GM12878 (cell line): ENCODE results near the gene SMPD3. TPM values are rescaled to one million over a fixed set of nuclear protein-coding genes. Genes with fewer than 3 reads are reported as not detected.

ENCODE experiments used
- ATAC-seq: fragments of 200-7000 bp; cut with Tn5 transposase; 3 replicates; pipeline ENCODE4 v1.9.1; 2020; ENCODE audit warnings: mild to moderate bottlenecking, moderate library complexity
- BruUV-seq: library from RNA; stranded (reverse); fragments of 400-500 nt; replicated peaks from 2 replicates; lab custom pipeline; 2021; lab: Mats Ljungman, UMichigan
- CTCF ChIA-PET: fragments of 300-600 bp; sonication (Branson Sonifier 250); formaldehyde crosslinking; extraction: SDS; loops from one replicate; lab custom pipeline; 2021; ENCODE audit warnings: inconsistent platforms; lab: Yijun Ruan, JAX
- POLR2A ChIA-PET: fragments of 350-600 bp; formaldehyde crosslinking; extraction: SDS; loops from one replicate; lab custom pipeline; 2021; ENCODE audit warnings: inconsistent platforms; lab: Charles Lee
- RAD21 ChIA-PET: fragments of 300-600 bp; sonication (Branson Sonifier 250); formaldehyde crosslinking; loops from one replicate; lab custom pipeline; 2023; ENCODE audit warnings: antibody characterized with exemption; ENCODE audit not compliant: unreplicated experiment; lab: Charles Lee
- SMC1A ChIA-PET: fragments of 300-600 bp; sonication (Branson Sonifier 250); formaldehyde crosslinking; loops from one replicate; lab custom pipeline; 2023; ENCODE audit not compliant: unreplicated experiment, uncharacterized antibody; lab: Charles Lee
- DNase-seq: peaks from one replicate; pipeline ENCODE4 v3.0.0-alpha.2; 2011; ENCODE audit warnings: low read depth, low spot score
- FAIRE-seq: peaks from 3 replicates; lab custom pipeline; 2011; peaks lifted over from hg19 to GRCh38; lab: Jason Lieb, UNC
- H2AFZ ChIP-seq: 2 replicates; pipeline ENCODE4 v1.6.0; 2011; ENCODE audit warnings: low read depth, low read length, control low read depth; ENCODE audit not compliant: control insufficient read depth
- H3K27ac ChIP-seq: 2 replicates; pipeline ENCODE4 v1.5.1; 2011; ENCODE audit warnings: control low read depth; ENCODE audit not compliant: control insufficient read depth, insufficient read depth
- H3K27me3 ChIP-seq, 2 experiments: replicated peaks in 1 of 2; 2 replicates each; pipeline versions ENCODE4 v1.6.0 to v1.6.1; 2011; ENCODE audit warnings: low read length in 1 of 2; ENCODE audit not compliant: control insufficient read depth in 2 of 2, insufficient read depth in 2 of 2
- H3K36me3 ChIP-seq, 2 experiments: 2 replicates each; pipeline ENCODE4 v1.5.1; 2011; ENCODE audit warnings: low read length in 1 of 2; ENCODE audit not compliant: control insufficient read depth in 2 of 2, insufficient read depth in 2 of 2
- H3K4me1 ChIP-seq: 2 replicates; pipeline ENCODE4 v1.6.1; 2011; ENCODE audit warnings: mild to moderate bottlenecking, low read length, moderate library complexity, mixed read lengths; ENCODE audit not compliant: control insufficient read depth, insufficient read depth
- H3K4me2 ChIP-seq: 2 replicates; pipeline ENCODE4 v1.6.0; 2011; ENCODE audit warnings: control low read depth; ENCODE audit not compliant: control insufficient read depth, insufficient read depth
- H3K4me3 ChIP-seq: fragments of 200-600 bp; sonication (generic); 2 replicates; pipeline ENCODE4 v1.5.1; 2016
- H3K79me2 ChIP-seq: 2 replicates; pipeline ENCODE4 v1.6.0; 2011; ENCODE audit warnings: low read length; ENCODE audit not compliant: control insufficient read depth, insufficient read depth
- H3K9ac ChIP-seq: 2 replicates; pipeline ENCODE4 v1.8.0; 2011; ENCODE audit warnings: low read length, control low read depth, mixed read lengths; ENCODE audit not compliant: control insufficient read depth, insufficient read depth
- H3K9me3 ChIP-seq: replicated peaks from 3 replicates; pipeline ENCODE4 v1.5.1; 2011; ENCODE audit warnings: mild to moderate bottlenecking, low read length; ENCODE audit not compliant: control insufficient read depth, insufficient read depth
- H4K20me1 ChIP-seq: 2 replicates; pipeline ENCODE4 v1.6.0; 2011; ENCODE audit not compliant: control insufficient read depth, insufficient read depth
- BACH1 ChIP-seq: fragments of 450-650 bp; IDR thresholded peaks from 2 replicates; pipeline ENCODE4 v1.6.1; 2017; ENCODE audit warnings: mild to moderate bottlenecking, borderline replicate concordance
- BMI1 ChIP-seq: fragments of 450-650 bp; IDR thresholded peaks from 2 replicates; pipeline ENCODE4 v1.6.1; 2016; ENCODE audit warnings: mild to moderate bottlenecking, moderate library complexity, borderline replicate concordance
- CBFB ChIP-seq: IDR thresholded peaks from 2 replicates; pipeline ENCODE4 v1.6.1; 2016; ENCODE audit warnings: antibody characterized with exemption, low read depth
- EP300 ChIP-seq, 2 experiments: fragments of 150-350 bp in 1 of 2; IDR thresholded peaks; 2 replicates each; pipeline ENCODE4 v1.6.1; 2011 to 2012; ENCODE audit warnings: low read depth in 2 of 2, low read length in 2 of 2, borderline replicate concordance in 1 of 2, improper control_type of control experiment in 1 of 2, inconsistent platforms in 1 of 2; ENCODE audit not compliant: control insufficient read depth in 1 of 2
- ETV6 ChIP-seq, 2 experiments: fragments of 450-650 bp in 1 of 2; IDR thresholded peaks in 1 of 2; conservative IDR thresholded peaks in 1 of 2; 2 replicates each; pipeline ENCODE4 v1.6.1; 2014; ENCODE audit warnings: antibody characterized with exemption in 1 of 2, borderline replicate concordance in 1 of 2, low read depth in 1 of 2, mild to moderate bottlenecking in 1 of 2, moderate library complexity in 1 of 2
- IRF4 ChIP-seq: IDR thresholded peaks from 2 replicates; pipeline ENCODE4 v1.6.1; 2011; ENCODE audit warnings: low read depth, low read length
- NFYA ChIP-seq: IDR thresholded peaks from 2 replicates; pipeline ENCODE4 v1.6.1; 2011; ENCODE audit warnings: low read depth, mild to moderate bottlenecking, low read length, improper control_type of control experiment, borderline replicate concordance
- POLR2AphosphoS2 ChIP-seq: IDR thresholded peaks from 2 replicates; pipeline ENCODE4 v1.6.1; 2011; ENCODE audit warnings: low read depth, mild to moderate bottlenecking, low read length, improper control_type of control experiment, moderate library complexity
- POLR2AphosphoS5 ChIP-seq: IDR thresholded peaks from 2 replicates; pipeline ENCODE4 v1.6.1; 2011; ENCODE audit warnings: mild to moderate bottlenecking, low read length, inconsistent platforms
- RAD21 ChIP-seq: IDR thresholded peaks from 2 replicates; pipeline ENCODE4 v1.6.1; 2011; ENCODE audit warnings: mild to moderate bottlenecking, low read depth, low read length, moderate library complexity; ENCODE audit not compliant: insufficient read depth
- SMARCA5 ChIP-seq: fragments of 450-650 bp; IDR thresholded peaks from 2 replicates; pipeline ENCODE4 v1.6.1; 2017; ENCODE audit warnings: mild to moderate bottlenecking
- YBX1 ChIP-seq: fragments of 450-650 bp; IDR thresholded peaks from 2 replicates; pipeline ENCODE4 v1.6.1; 2016; ENCODE audit warnings: antibody characterized with exemption
- WGBS: methylation state at CpG from one replicate; pipeline ENCODE4 v1.1.6; 2016; ENCODE audit warnings: low lambda C conversion rate; ENCODE audit not compliant: insufficient replicate concordance, insufficient coverage; ENCODE audit errors: missing lambda C conversion rate; 5-methylcytosine and 5-hydroxymethylcytosine counted together
- in situ Hi-C: fragments of 300-500 bp; cut with MboI; formaldehyde crosslinking; loops from 9 replicates; pipeline ENCODE4 v1.14.3; 2018; ENCODE audit warnings: mixed read lengths
- intact Hi-C: fragments of 100-400 bp; cut with micrococcal nuclease; formaldehyde crosslinking; loops from one replicate; pipeline ENCODE4 v1.14.2; 2022; ENCODE audit not compliant: unreplicated experiment
- polyA plus RNA-seq, 11 experiments: library from polyadenylated mRNA; depleted of rRNA in 4 of 11; unstranded in 6 of 11; stranded (reverse) in 5 of 11; fragments of >200 nt; fragmentation: Nextera tagmentation in 4 of 11; fragmentation: Illumina TruSeq in 1 of 11; extraction: Ambion mirVana in 4 of 11; extraction: Trizol in 1 of 11; gene quantifications; 1 replicate in 1 of 11; 2 replicates in 10 of 11; pipeline versions ENCODE4 v1.2.1 to v1.2.3, GENCODE V29; 2011 to 2016; ENCODE audit warnings: inconsistent platforms in 2 of 11, missing spikeins in 2 of 11, low read depth in 1 of 11
- total RNA-seq, 4 experiments: library from RNA; depleted of rRNA in 3 of 4; stranded (reverse); fragments of >200 nt in 3 of 4; fragmentation: Illumina TruSeq in 1 of 4; extraction: Trizol in 1 of 4; gene quantifications; 2 replicates each; pipeline versions ENCODE4 v1.2.1 to v1.2.3, GENCODE V29; 2013 to 2021

SMPD3 gene
- total and polyA plus RNA-seq, 10 of the 15 experiments (the other 5 are each of a cell fraction or from before 2014, with no cell fraction given): 0.04 to 2.0 (median 1.2) TPM

DNA sequence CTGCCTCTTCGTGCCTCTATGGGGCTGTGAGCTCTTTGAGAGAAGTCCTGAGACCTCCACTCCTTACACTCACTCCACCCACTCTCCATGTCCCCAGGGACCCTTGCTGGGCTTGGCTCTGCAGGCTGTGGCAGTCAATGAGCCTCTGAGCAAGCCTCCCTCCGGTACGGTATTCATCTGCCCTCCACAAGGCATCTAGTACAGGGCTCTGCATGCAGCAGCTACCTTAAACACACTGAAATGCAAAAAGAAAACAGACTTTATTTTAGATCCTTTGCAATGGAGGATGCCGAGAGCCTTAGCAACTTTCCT is 38.9 kb upstream of the SMPD3 start:
- H3K4me1 ChIP-seq: peaks cover 13% of the 10 kb centered on the region
- ChIA-PET RAD21 (interaction anchor here (0.8 to 1.3 kb wide), 2 partner anchors 17 to 118 kb away, joined by 3 to 5 read pairs; no protein-coding TSS in a partner anchor), POLR2A (no interaction called here), SMC1A (interaction anchor here (0.6 to 1.3 kb wide), 5 partner anchors 18 to 70 kb away, joined by 3 to 5 read pairs (median 4); no protein-coding TSS in a partner anchor)
- H3K36me3 ChIP-seq: no peaks in the 10 kb centered on the region
- H3K9ac ChIP-seq: no peak overlapping the region
- no peaks in the 10 kb centered on the region; a peak in 1 of 4 replicates for H3K27me3 ChIP-seq
- no peak overlapping the region for H3K4me2 ChIP-seq
- H3K4me3 ChIP-seq: no peak overlapping the region
- no peak for FAIRE-seq
- ATAC-seq: no peak
- H2AFZ ChIP-seq: no peak overlapping the region
- intact Hi-C loops: no loop called here
- no peaks in the 10 kb centered on the region for H3K9me3 ChIP-seq
- no peak overlapping the region for H3K27ac ChIP-seq
- no TSS peak for BruUV-seq
- no peaks in the 10 kb centered on the region for H4K20me1 ChIP-seq
- TF ChIP-seq RAD21 (no peak), POLR2AphosphoS5 (no peak), POLR2AphosphoS2 (no peak), NFYA (no peak), BMI1 (no peak), BACH1 (no peak), SMARCA5 (no peak), ETV6 (conservative IDR thresholded peaks at IDR 0.05 in 1 of 2, IDR thresholded peaks at IDR 0.05 in 1 of 2; ENCODE audit: borderline replicate concordance in 1 of 2, low read depth in 1 of 2) (no peak), EP300 (IDR thresholded peaks at IDR 0.05; ENCODE audit: borderline replicate concordance in 1 of 2, control insufficient read depth in 1 of 2, low read depth in 2 of 2, low read length in 2 of 2) (no peak), YBX1 (no peak), IRF4 (no peak), CBFB (no peak)
- TF ChIP-seq, all 136 proteins: peak for 0
- CTCF ChIA-PET: interaction anchor here (1.0 to 2.9 kb wide), 6 partner anchors 14 to 91 kb away, joined by 3 to 10 read pairs (median 6); no protein-coding TSS in a partner anchor
- no peak for DNase-seq
- no peaks in the 10 kb centered on the region for H3K79me2 ChIP-seq
- in situ Hi-C loops: no loop called here
- 61% methylated on average over 4 of the region's 4 CpGs for WGBS
